Activated T-helper 2 cell treated with anti-CD3 and anti-CD28 coated beads, Interferon-gamma antibody, Interleukin-2, Interleukin-4, amounts not matched to agents 10 μg/mL and 5 μg/mL and 100 μg/mL, durations not matched to agents 14 hours and 24 hours and 36 hours (primary cell): ENCODE data around the gene ACADVL. TPM values are rescaled to one million over a fixed set of nuclear protein-coding genes. Genes with fewer than 3 reads are reported as not detected.

Source experiments
- DNase-seq: peaks from one replicate; pipeline ENCODE4 v3.0.0; 2021; ENCODE audit warnings: low spot score
- H3K27ac Mint-ChIP-seq: one replicate; pipeline ENCODE4 v1.8.0; 2021; ENCODE audit warnings: mixed read lengths
- H3K27me3 Mint-ChIP-seq: one replicate; pipeline ENCODE4 v1.8.0; 2021; ENCODE audit warnings: low read depth, mixed read lengths
- H3K36me3 Mint-ChIP-seq: one replicate; pipeline ENCODE4 v1.8.0; 2021; ENCODE audit warnings: low read depth, mixed read lengths
- H3K4me1 Mint-ChIP-seq: one replicate; pipeline ENCODE4 v1.8.0; 2021; ENCODE audit warnings: low read depth, mixed read lengths
- H3K4me3 Mint-ChIP-seq: one replicate; pipeline ENCODE4 v1.8.0; 2021; ENCODE audit warnings: low read depth, mild to moderate bottlenecking, moderate library complexity, mixed read lengths
- H3K9me3 Mint-ChIP-seq: one replicate; pipeline ENCODE4 v1.8.0; 2021; ENCODE audit warnings: mixed read lengths
- intact Hi-C: fragments of 100-400 bp; cut with micrococcal nuclease; formaldehyde crosslinking; loops from one replicate; pipeline ENCODE4 v1.15.1; 2023
- total RNA-seq: library from RNA; stranded (reverse); gene quantifications from 2 replicates; pipeline ENCODE4 v1.2.3, GENCODE V29; 2022

ACADVL gene
- total RNA-seq, 1 donor from 2014 or later: 492 TPM

DNA sequence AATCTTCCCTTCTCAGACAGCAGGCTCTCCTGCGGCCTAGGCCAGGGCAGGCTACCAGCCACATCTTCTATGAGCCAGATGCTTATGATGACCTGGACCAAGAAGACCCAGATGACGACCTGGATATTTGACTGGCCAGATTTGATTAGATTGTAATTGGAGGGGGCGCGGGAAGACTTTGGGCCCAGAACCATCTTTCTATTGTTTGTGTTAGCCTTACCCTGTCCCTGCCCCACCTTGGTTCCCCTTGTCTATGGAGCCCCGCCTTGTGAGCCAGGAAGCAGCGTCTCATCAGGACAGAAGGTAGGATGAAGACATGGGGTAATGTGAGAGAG, 39.8 kb downstream of the ACADVL start:
- DNase-seq: no peak
- Mint-ChIP-seq H3K27ac (no peak overlapping the region), H3K4me1 (peaks cover 20% of the 10 kb centered on the region), H3K4me3 (no peak overlapping the region), H3K36me3 (peaks cover 34% of the 10 kb centered on the region), H3K27me3 (peaks cover 25% of the 10 kb centered on the region), H3K9me3 (no peaks in the 10 kb centered on the region)
- intact Hi-C loops: no loop called here

DNA sequence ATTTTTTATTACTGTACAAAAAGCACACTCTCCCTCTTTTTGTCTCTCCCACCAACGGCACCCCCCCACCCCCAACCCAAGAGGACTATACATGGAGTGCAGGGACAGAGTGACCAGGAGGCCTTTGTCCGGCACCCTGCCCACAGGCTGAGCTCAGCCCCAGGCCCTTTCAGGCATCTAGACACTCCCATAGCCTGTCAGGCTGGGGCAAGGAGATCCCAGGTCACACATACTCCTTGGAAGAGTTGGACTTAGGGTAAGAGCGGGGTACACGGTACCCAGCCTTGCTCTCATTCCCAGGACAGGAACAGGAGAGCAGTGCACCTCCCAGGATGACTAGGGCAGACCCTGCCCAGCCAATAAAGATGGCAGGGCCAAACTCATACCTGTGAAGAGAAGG, 40.4 kb downstream of the ACADVL start:
- Mint-ChIP-seq H3K4me3 (peak overlapping the region; percentile 17), H3K36me3 (peaks cover 28% of the 10 kb centered on the region), H3K27ac (no peak overlapping the region), H3K4me1 (peaks cover 16% of the 10 kb centered on the region), H3K27me3 (peaks cover 25% of the 10 kb centered on the region), H3K9me3 (no peaks in the 10 kb centered on the region)
- intact Hi-C loops: no loop called here
- no peak for DNase-seq

DNA sequence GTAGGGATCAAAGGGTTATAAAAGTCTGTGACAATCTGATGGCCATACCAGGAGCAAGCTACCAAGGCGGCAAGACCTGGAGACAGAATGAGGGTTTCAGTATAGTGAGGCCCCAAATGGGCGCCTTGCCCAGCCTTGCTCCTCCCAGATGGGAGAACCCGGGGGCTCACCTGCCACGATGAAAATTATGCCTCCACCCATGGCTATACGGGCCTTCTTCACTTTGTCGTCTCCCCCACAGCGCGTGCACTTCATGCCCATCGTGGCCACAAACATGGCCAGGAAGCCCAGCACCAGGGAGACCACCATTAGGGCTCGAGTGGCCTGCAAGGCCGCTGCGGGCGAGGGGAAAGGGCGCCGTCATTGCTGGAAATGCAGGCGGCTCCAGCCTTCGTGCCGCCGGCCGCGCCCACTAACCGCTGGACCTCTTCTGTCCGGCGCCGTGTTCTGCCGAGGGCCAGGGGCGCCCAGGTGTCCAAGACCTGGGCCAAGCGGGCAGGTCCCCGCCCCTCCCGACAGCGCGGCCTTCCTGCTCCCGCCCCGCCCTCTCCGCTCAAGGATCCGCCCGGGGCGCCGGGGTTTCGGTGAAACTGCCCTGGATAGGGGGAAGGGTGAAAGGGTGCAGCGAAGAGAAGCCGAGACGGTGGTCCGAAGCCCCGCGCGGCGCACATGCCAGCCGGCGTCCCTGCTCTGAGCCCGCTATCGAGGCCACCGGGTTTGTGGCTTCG, 41.1 kb downstream of the ACADVL start:
- intact Hi-C loops: no loop called here

DNA sequence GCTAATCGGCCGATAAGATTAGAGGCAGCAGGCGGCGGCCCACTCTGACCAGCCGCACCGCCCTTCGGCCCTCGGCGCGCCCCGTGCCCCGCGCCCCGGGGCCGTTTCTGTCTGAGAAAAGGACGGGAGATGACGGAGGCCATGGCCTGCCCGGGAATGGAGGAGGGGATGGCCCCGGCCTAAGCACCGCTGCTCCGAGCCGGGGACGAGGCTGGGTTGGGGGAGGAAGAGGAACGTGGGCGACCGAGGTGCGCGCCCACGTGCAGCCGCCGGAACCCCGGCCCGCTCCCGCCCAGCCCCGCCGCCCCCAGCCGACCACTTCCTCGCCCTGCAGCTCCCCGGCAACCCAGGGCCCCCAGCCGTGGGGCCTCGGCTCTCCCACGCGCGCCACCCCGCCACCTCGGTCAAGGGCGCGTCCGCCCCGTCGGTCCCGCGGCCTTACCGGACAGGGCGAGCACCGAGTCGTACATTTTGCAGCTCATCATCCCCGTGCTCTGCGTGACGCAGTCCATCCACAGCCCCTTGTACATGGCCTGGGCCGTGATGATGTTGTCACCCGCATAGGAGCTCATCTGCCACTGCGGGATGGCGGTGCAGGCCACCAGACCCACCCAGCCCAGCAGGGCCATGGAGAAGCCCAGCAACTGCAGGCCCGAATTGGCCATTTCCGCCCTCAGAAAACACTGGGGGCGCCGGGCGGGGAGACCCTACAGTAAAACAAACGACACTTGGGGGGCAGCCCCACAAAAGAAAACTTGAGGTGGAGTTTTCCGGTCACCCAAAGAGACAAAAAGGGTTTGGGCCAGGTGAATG, 41.8 kb downstream of the ACADVL start:
- Mint-ChIP-seq H3K4me3 (peak overlapping the region; percentile 62), H3K36me3 (peaks cover 24% of the 10 kb centered on the region), H3K9me3 (no peaks in the 10 kb centered on the region), H3K4me1 (peaks cover 16% of the 10 kb centered on the region), H3K27ac (peak overlapping the region; percentile 55), H3K27me3 (peaks cover 26% of the 10 kb centered on the region)
- DNase-seq: no peak
- intact Hi-C loops: no loop called here

More for the DNA sequence above, 41.1 kb downstream of the ACADVL start:
- Mint-ChIP-seq H3K27me3 (peaks cover 25% of the 10 kb centered on the region), H3K9me3 (no peaks in the 10 kb centered on the region), H3K36me3 (peaks cover 28% of the 10 kb centered on the region), H3K4me3 (peak overlapping the region; percentile 26), H3K27ac (no peak overlapping the region), H3K4me1 (peaks cover 16% of the 10 kb centered on the region)
- no peak for DNase-seq

- peak within 1 kb of the TSS; percentile 55 for H3K27ac Mint-ChIP-seq
- H3K36me3 Mint-ChIP-seq: peaks cover 16% of the 10 kb centered on the region
- H3K4me1 Mint-ChIP-seq: peaks cover 16% of the 10 kb centered on the region
- intact Hi-C loops: no loop called here
- peak within 1 kb of the TSS; percentile 62 for H3K4me3 Mint-ChIP-seq
- no peaks in the 10 kb centered on the region for H3K9me3 Mint-ChIP-seq
- peaks cover 29% of the 10 kb centered on the region for H3K27me3 Mint-ChIP-seq
- DNase-seq: no peak
Observed at GRCh38 chr17:7262192-7262934, 42.6 kb downstream of the ACADVL start, which contains the start of gene CLDN7. Gene CLDN7 (minus strand): TSS chr17:7262478. CDS start chr17:7262043, 435 bp downstream.

DNA sequence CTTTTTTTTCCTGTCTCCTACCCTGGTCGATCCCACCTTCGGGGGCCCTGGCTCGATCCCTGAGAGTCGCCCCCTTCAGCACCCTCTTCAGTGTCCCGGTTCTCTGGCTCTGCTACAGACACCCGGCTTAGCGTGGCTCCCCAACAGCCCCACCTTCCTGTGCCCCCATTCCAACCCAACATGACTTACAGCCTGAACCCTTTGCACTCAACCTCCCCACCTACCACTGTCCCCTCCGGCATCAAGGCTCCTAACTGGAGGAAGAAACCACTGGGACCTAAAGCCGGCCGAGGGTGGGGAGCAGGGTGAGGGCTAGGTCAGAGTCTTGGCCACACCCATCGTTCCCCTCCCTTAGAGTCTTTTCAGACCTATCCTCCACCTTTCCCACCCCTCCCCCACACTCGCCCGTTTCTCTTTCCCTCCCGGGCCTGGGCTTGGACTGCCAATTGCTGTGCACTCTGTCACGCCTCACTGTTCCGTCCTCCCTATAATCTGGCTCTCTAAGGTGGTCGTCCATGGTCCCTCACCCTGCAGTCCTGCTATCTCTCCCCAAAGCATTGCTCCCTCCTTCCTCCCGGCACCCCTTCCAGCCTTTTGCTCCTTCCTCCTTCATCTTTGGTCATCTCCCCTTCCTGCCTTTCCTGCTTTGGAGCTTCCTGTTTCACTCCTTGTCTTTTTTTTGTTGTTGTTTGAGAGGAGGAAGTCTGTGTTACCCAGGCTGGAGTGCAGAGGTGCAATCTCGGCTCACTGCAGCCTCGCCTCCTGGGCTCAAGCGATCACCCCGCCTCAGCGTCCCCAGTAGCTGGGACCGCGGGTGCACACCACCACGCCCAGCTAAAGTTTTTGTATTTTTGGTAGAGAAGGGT, 43.4 kb downstream of the ACADVL start:
- intact Hi-C loops: no loop called here
- DNase-seq: no peak
- H3K27ac Mint-ChIP-seq: no peak overlapping the region

GRCh38 chr17:7263801-7264078, 44.0 kb downstream of the ACADVL start:
- DNase-seq: no peak
- peak overlapping the region; percentile 43 for H3K4me3 Mint-ChIP-seq
- H3K27me3 Mint-ChIP-seq: peaks cover 31% of the 10 kb centered on the region
- no peaks in the 10 kb centered on the region for H3K9me3 Mint-ChIP-seq
- peaks cover 16% of the 10 kb centered on the region for H3K4me1 Mint-ChIP-seq
- intact Hi-C loops: no loop called here
- peaks cover 9% of the 10 kb centered on the region for H3K36me3 Mint-ChIP-seq
- no peak overlapping the region for H3K27ac Mint-ChIP-seq

More for the DNA sequence above, 43.4 kb downstream of the ACADVL start:
- Mint-ChIP-seq H3K9me3 (no peaks in the 10 kb centered on the region), H3K4me3 (peak overlapping the region; percentile 47), H3K27me3 (peaks cover 29% of the 10 kb centered on the region), H3K36me3 (peaks cover 14% of the 10 kb centered on the region), H3K4me1 (peaks cover 16% of the 10 kb centered on the region)

DNA sequence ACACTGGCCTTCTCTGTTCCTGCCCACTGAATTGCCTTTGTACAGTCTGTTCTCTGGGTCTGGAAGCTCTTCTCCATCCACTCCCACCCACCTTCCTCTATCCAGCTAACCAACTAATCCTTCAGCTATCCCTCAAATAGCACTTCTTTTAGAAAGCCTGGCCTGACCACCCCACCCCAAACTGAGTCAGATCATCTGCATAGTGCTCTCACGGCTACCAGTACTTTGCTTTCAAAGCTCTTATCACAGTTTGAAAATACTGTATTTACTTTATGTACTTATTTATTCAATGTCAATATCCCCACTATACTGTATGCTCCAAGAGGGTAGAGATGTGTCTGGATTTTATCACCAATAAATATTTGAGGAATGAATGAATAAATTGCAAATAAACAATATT, 47.0 kb downstream of the ACADVL start:
- DNase-seq: no peak
- Mint-ChIP-seq H3K36me3 (no peaks in the 10 kb centered on the region), H3K4me1 (peaks cover 15% of the 10 kb centered on the region), H3K27me3 (peaks cover 36% of the 10 kb centered on the region), H3K27ac (no peak overlapping the region), H3K4me3 (no peak overlapping the region), H3K9me3 (no peaks in the 10 kb centered on the region)
- intact Hi-C loops: no loop called here

Other genes with a start within 250 kb of the ACADVL start
- gene ALOX12, start 223.9 kb upstream of the ACADVL start, total RNA-seq: not detected in 2 replicates
- gene RNASEK, start 207.3 kb upstream of the ACADVL start, total RNA-seq: 150 and 154 TPM in 2 replicates
- gene BCL6B, start 196.9 kb upstream of the ACADVL start, total RNA-seq: 0.80 and 1.0 TPM in 2 replicates
- gene SLC16A13, start 183.9 kb upstream of the ACADVL start, total RNA-seq: 15.8 and 17.4 TPM in 2 replicates
- 0.37 and 0.46 TPM in 2 replicates for gene SLC16A11, start 175.8 kb upstream of the ACADVL start, total RNA-seq
- gene CLEC10A, start 139.7 kb upstream of the ACADVL start, total RNA-seq: not detected in 2 replicates
- not detected in 2 replicates for gene ASGR2, start 105.1 kb upstream of the ACADVL start, total RNA-seq
- gene ASGR1, start 40.6 kb upstream of the ACADVL start, total RNA-seq: 1.7 and 1.8 TPM in 2 replicates
- gene DLG4, start 102 bp upstream of the ACADVL start, total RNA-seq: 10.5 and 10.6 TPM in 2 replicates
- gene DVL2, start 14.6 kb downstream of the ACADVL start, total RNA-seq: 69.7 and 73.1 TPM in 2 replicates
- 43.4 and 47.8 TPM in 2 replicates for gene PHF23, start 19.5 kb downstream of the ACADVL start, total RNA-seq
- 145 and 147 TPM in 2 replicates for gene GABARAP, start 22.5 kb downstream of the ACADVL start, total RNA-seq
- gene CTDNEP1, start 31.8 kb downstream of the ACADVL start, total RNA-seq: 170 and 181 TPM in 2 replicates
- 64.8 and 65.3 TPM in 2 replicates for gene ELP5, start 32.3 kb downstream of the ACADVL start, total RNA-seq
- 0.21 and 0.41 TPM in 2 replicates for gene CLDN7, start 42.5 kb downstream of the ACADVL start, total RNA-seq
- 0.14 and 0.25 TPM in 2 replicates for gene SLC2A4, start 61.8 kb downstream of the ACADVL start, total RNA-seq
- gene YBX2, start 74.7 kb downstream of the ACADVL start, total RNA-seq: 0.43 and 0.51 TPM in 2 replicates
- 1,189 and 1,199 TPM in 2 replicates for gene EIF5A, start 87.7 kb downstream of the ACADVL start, total RNA-seq
- gene GPS2, start 95.4 kb downstream of the ACADVL start, total RNA-seq: 57.6 and 64.9 TPM in 2 replicates
- 45.7 and 47.7 TPM in 2 replicates for gene NEURL4, start 109.4 kb downstream of the ACADVL start, total RNA-seq
- gene ACAP1, start 116.6 kb downstream of the ACADVL start, total RNA-seq: 361 and 382 TPM in 2 replicates
- 8.0 and 8.5 TPM in 2 replicates for gene KCTD11, start 132.2 kb downstream of the ACADVL start, total RNA-seq
- 0.25 TPM in 1 of 2 replicates, not detected in the other for gene TMEM95, start 135.2 kb downstream of the ACADVL start, total RNA-seq
- gene TNK1, start 161.2 kb downstream of the ACADVL start, total RNA-seq: 4.0 and 5.2 TPM in 2 replicates
- gene PLSCR3, start 174.6 kb downstream of the ACADVL start, total RNA-seq: 75.4 and 76.2 TPM in 2 replicates
- gene TMEM256, start 184.2 kb downstream of the ACADVL start, total RNA-seq: 67.3 and 67.7 TPM in 2 replicates
- gene NLGN2, start 187.9 kb downstream of the ACADVL start, total RNA-seq: 3.9 and 4.2 TPM in 2 replicates
- not detected in 2 replicates for gene SPEM1, start 200.4 kb downstream of the ACADVL start, total RNA-seq
- gene SPEM2, start 205.7 kb downstream of the ACADVL start, total RNA-seq: not detected in 2 replicates
- gene SPEM3, start 208.9 kb downstream of the ACADVL start, total RNA-seq: not detected in 2 replicates
- gene TMEM102, start 215.5 kb downstream of the ACADVL start, total RNA-seq: 13.4 and 14.8 TPM in 2 replicates
- 4.8 and 6.1 TPM in 2 replicates for gene FGF11, start 219.6 kb downstream of the ACADVL start, total RNA-seq
- gene CHRNB1, start 225.1 kb downstream of the ACADVL start, total RNA-seq: 6.6 and 6.9 TPM in 2 replicates